HG03432 (cell line): Measurements from ENCODE around the gene CACNA1H.
"Not testable (repeated sequence)": the region's sequence is repeated elsewhere in the genome, so short reads cannot be mapped to it uniquely, and the experiment has no call there.

Source experiments
- ATAC-seq: cut with Tn5 transposase; IDR thresholded peaks from one replicate; pipeline ENCODE4 v1.9.1; 2021; ENCODE audit warnings: mild to moderate bottlenecking, moderate library complexity; ENCODE audit not compliant: unreplicated experiment

CACNA1H gene

GRCh38 chr16:1221628-1222552, 69.0 kb downstream of the CACNA1H start:
- ATAC-seq, result no peak

- ATAC-seq, result no peak
Measured at GRCh38 chr16:1222553-1223354, 69.8 kb downstream of the CACNA1H start.

GRCh38 chr16:1223355-1224214, 70.7 kb downstream of the CACNA1H start:
- ATAC-seq, result no peak

GRCh38 chr16:1224558-1224957, 71.7 kb downstream of the CACNA1H start:
- ATAC-seq, result no peak

GRCh38 chr16:1225051-1225451, 72.1 kb downstream of the CACNA1H start, which contains the start of gene TPSG1:
Gene TPSG1 (minus strand): TSS chr16:1225268. CDS start chr16:1225252, 16 bp downstream.
- no peak for ATAC-seq

GRCh38 chr16:1225728-1226311, 72.9 kb downstream of the CACNA1H start:
- not testable (repeated sequence) for ATAC-seq

- ATAC-seq, result not testable (repeated sequence)
Measured at GRCh38 chr16:1226692-1227091, 73.8 kb downstream of the CACNA1H start.

GRCh38 chr16:1228227-1228626, 75.3 kb downstream of the CACNA1H start:
- ATAC-seq, result not testable (repeated sequence)

- not testable (repeated sequence) for ATAC-seq
Measured at GRCh38 chr16:1229476-1229875, 76.6 kb downstream of the CACNA1H start.

GRCh38 chr16:1230084-1230470, 77.2 kb downstream of the CACNA1H start, which contains the start of gene TPSB2:
Gene TPSB2 (minus strand): TSS chr16:1230184. CDS start chr16:1229951, 233 bp downstream.
- not testable (repeated sequence) for ATAC-seq

GRCh38 chr16:1230471-1231212, 77.7 kb downstream of the CACNA1H start:
- ATAC-seq, result not testable (repeated sequence)

- ATAC-seq, result not testable (repeated sequence)
Measured at GRCh38 chr16:1231301-1231700, 78.4 kb downstream of the CACNA1H start.

GRCh38 chr16:1232049-1232748, 79.3 kb downstream of the CACNA1H start:
- ATAC-seq, result not testable (repeated sequence)

GRCh38 chr16:1236659-1237058, 83.8 kb downstream of the CACNA1H start:
- ATAC-seq, result not testable (repeated sequence)

- no peak for ATAC-seq
Measured at GRCh38 chr16:1237990-1238389, 85.1 kb downstream of the CACNA1H start.

GRCh38 chr16:1238909-1239308, 86.0 kb downstream of the CACNA1H start:
- ATAC-seq, result not testable (repeated sequence)

GRCh38 chr16:1239575-1239974, 86.7 kb downstream of the CACNA1H start:
- ATAC-seq, result not testable (repeated sequence)

GRCh38 chr16:1240436-1240835, 87.5 kb downstream of the CACNA1H start, which contains the start of gene TPSAB1:
Gene TPSAB1 (plus strand): TSS chr16:1240705. CDS start chr16:1240939, 234 bp downstream.
- ATAC-seq, result not testable (repeated sequence)

- ATAC-seq, result not testable (repeated sequence)
Measured at GRCh38 chr16:1241081-1241480, 88.2 kb downstream of the CACNA1H start.
